ENCODE results near the gene SERPINB2.

GRCh38 chr18:63881851-63882250, 5.7 kb upstream of the SERPINB2 start:
- TF ChIP-seq CTCF (IDR thresholded peaks at IDR 0.05), result no peak
- no peak for TF ChIP-seq POLR2AphosphoS5 (IDR thresholded peaks at IDR 0.05)

All from suprapubic skin (tissue), 3 donors.